ENCODE results near the gene GMCL2.

DNA sequence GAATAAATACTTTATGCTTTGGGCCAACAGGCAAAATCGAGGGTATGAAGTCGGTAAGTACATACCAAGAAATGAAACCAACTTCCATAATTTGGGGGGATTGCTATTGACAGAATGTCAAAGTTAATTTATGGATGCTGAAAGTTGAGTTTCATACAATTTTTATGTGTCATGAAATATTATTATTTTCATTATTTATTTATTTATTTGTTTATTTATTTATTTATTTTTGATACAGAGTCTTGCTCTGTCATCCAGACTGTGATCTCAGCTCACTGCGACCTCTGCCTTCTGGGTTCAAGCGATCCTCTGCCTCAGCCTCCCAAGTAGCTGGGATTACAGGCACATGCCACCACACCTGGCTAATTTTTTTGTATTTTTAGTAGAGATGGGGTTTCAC lies 4.5 kb upstream of the GMCL2 start:
- no peak for TF ChIP-seq POLR2A (IDR thresholded peaks at IDR 0.05)
- TF ChIP-seq, protein P1, sequence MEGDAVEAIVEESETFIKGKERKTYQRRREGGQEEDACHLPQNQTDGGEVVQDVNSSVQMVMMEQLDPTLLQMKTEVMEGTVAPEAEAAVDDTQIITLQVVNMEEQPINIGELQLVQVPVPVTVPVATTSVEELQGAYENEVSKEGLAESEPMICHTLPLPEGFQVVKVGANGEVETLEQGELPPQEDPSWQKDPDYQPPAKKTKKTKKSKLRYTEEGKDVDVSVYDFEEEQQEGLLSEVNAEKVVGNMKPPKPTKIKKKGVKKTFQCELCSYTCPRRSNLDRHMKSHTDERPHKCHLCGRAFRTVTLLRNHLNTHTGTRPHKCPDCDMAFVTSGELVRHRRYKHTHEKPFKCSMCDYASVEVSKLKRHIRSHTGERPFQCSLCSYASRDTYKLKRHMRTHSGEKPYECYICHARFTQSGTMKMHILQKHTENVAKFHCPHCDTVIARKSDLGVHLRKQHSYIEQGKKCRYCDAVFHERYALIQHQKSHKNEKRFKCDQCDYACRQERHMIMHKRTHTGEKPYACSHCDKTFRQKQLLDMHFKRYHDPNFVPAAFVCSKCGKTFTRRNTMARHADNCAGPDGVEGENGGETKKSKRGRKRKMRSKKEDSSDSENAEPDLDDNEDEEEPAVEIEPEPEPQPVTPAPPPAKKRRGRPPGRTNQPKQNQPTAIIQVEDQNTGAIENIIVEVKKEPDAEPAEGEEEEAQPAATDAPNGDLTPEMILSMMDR (IDR thresholded peaks at IDR 0.05) = no peak

All from ovary (tissue), 3 donors.